HG02571 (cell line): ENCODE results near the gene UBASH3B.

Source experiments
- ATAC-seq: cut with Tn5 transposase; IDR thresholded peaks from one replicate; pipeline ENCODE4 v1.9.1; 2021; ENCODE audit warnings: mild to moderate bottlenecking, moderate library complexity; ENCODE audit not compliant: unreplicated experiment

The UBASH3B gene

GRCh38 chr11:122673701-122674100 is 18.2 kb downstream of the UBASH3B start:
- no peak for ATAC-seq

- ATAC-seq = no peak
These were observed 21.1 kb downstream of the UBASH3B start for GRCh38 chr11:122676638-122677037.

GRCh38 chr11:122677256-122677655 is 21.7 kb downstream of the UBASH3B start:
- ATAC-seq = no peak

- no peak for ATAC-seq
These were observed 22.9 kb downstream of the UBASH3B start for GRCh38 chr11:122678406-122678805.

GRCh38 chr11:122679466-122679865 is 23.9 kb downstream of the UBASH3B start:
- no peak for ATAC-seq

GRCh38 chr11:122681070-122681469 is 25.5 kb downstream of the UBASH3B start:
- no peak for ATAC-seq

GRCh38 chr11:122681735-122682134 is 26.2 kb downstream of the UBASH3B start:
- no peak for ATAC-seq

- ATAC-seq = no peak
These were observed 26.9 kb downstream of the UBASH3B start for GRCh38 chr11:122682464-122682863.

- no peak for ATAC-seq
These were observed 29.5 kb downstream of the UBASH3B start for GRCh38 chr11:122685041-122685440.

- no peak for ATAC-seq
These were observed 30.6 kb downstream of the UBASH3B start for GRCh38 chr11:122686111-122686510.

GRCh38 chr11:122690384-122690783 is 34.9 kb downstream of the UBASH3B start:
- no peak for ATAC-seq

- ATAC-seq = no peak
These were observed 35.5 kb downstream of the UBASH3B start for GRCh38 chr11:122690801-122691548.

GRCh38 chr11:122691549-122692150 is 36.1 kb downstream of the UBASH3B start:
- no peak for ATAC-seq

GRCh38 chr11:122692444-122692843 is 36.9 kb downstream of the UBASH3B start:
- no peak for ATAC-seq

GRCh38 chr11:122695076-122695615 is 39.6 kb downstream of the UBASH3B start:
- no peak for ATAC-seq

GRCh38 chr11:122696662-122697061 is 41.1 kb downstream of the UBASH3B start:
- peak; percentile 78 for ATAC-seq

- no peak for ATAC-seq
These were observed 42.2 kb downstream of the UBASH3B start for GRCh38 chr11:122697636-122698167.

- no peak for ATAC-seq
These were observed 42.9 kb downstream of the UBASH3B start for GRCh38 chr11:122698392-122698791.

- ATAC-seq = no peak
These were observed 45.1 kb downstream of the UBASH3B start for GRCh38 chr11:122700666-122701065.

- no peak for ATAC-seq
These were observed 45.6 kb downstream of the UBASH3B start for GRCh38 chr11:122701143-122701542.

- no peak for ATAC-seq
These were observed 48.2 kb downstream of the UBASH3B start for GRCh38 chr11:122703541-122704272.
